ENCODE measurements around the gene FHOD3.

DNA sequence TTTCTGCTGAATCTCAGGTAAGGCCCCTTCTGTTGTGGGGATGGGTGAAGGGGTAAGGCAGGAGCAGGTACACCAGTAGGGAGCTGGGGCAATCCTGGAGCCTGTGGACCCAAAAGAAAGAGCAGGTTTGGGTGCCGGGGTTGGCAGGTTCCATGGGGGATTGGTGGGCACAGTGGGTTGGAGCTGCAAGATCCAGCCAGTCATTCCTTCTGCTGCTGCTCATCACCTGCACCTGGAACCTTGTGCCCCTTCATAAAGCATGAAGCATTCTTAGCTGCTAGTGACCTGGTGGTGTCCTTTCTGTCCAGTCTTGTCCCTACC is 24.9 kb downstream of the FHOD3 start:
- TF ChIP-seq FOXA3 (CRISPR knock-in tag; IDR thresholded peaks at IDR 0.05) (no peak), FOSL1 (CRISPR knock-in tag; IDR thresholded peaks at IDR 0.05; ENCODE audit: borderline replicate concordance) (no peak), NCOA2 (CRISPR knock-in tag; IDR thresholded peaks at IDR 0.05) (no peak), SRSF4 (IDR thresholded peaks at IDR 0.05; ENCODE audit: low read depth, low read length, poor library complexity, severe bottlenecking) (no peak), CTCF (CRISPR knock-in tag; IDR thresholded peaks at IDR 0.05) (no peak), KDM2A (CRISPR knock-in tag; IDR thresholded peaks at IDR 0.05; ENCODE audit: borderline replicate concordance, low read depth) (no peak)

Measured in HepG2 (cell line).